H1 (cell line): ENCODE results near the gene ITPR1. TPM values are rescaled to one million over a fixed set of nuclear protein-coding genes. Genes with fewer than 3 reads are reported as not detected.

Experiments
- CTCF ChIA-PET: fragments of 300-600 bp; sonication (Branson Sonifier 250); formaldehyde crosslinking; loops from one replicate; lab custom pipeline; 2021; ENCODE audit not compliant: partially characterized antibody; lab: Charles Lee
- POLR2A ChIA-PET: fragments of 300-600 bp; sonication (Branson Sonifier 250); formaldehyde crosslinking; loops from one replicate; lab custom pipeline; 2021; ENCODE audit warnings: inconsistent platforms; ENCODE audit not compliant: partially characterized antibody; lab: Charles Lee
- DNase-seq, 2 experiments: peaks; one replicate each; pipeline versions ENCODE4 v3.0.0 to v3.0.0-alpha.2; 2010 to 2022; ENCODE audit warnings: low spot score in 2 of 2, low read depth in 1 of 2, mixed read lengths in 1 of 2
- FAIRE-seq: peaks from 2 replicates; lab custom pipeline; 2011; peaks lifted over from hg19 to GRCh38; lab: Jason Lieb, UNC
- H2AFZ ChIP-seq: 2 replicates; pipeline ENCODE4 v1.8.1; 2012; ENCODE audit warnings: low read length, inconsistent platforms
- H2AK5ac ChIP-seq: 2 replicates; pipeline ENCODE4 v1.6.1; 2013; ENCODE audit warnings: low read depth, low read length
- H2BK120ac ChIP-seq: replicated peaks from 2 replicates; pipeline ENCODE3; 2013; ENCODE audit warnings: low read depth, low read length, inconsistent platforms
- H2BK12ac ChIP-seq: 2 replicates; pipeline ENCODE4 v1.6.1; 2013; ENCODE audit warnings: low read depth, low read length
- H2BK15ac ChIP-seq: 2 replicates; pipeline ENCODE4 v1.6.1; 2013; ENCODE audit warnings: low read length
- H2BK20ac ChIP-seq: 2 replicates; pipeline ENCODE4 v1.6.1; 2013; ENCODE audit warnings: low read length
- H2BK5ac ChIP-seq: 2 replicates; pipeline ENCODE4 v1.6.1; 2013; ENCODE audit warnings: low read depth, low read length
- H3K14ac ChIP-seq: 2 replicates; pipeline ENCODE4 v1.6.1; 2013; ENCODE audit warnings: inconsistent platforms; ENCODE audit not compliant: insufficient read length
- H3K18ac ChIP-seq: 2 replicates; pipeline ENCODE4 v1.6.1; 2013; ENCODE audit warnings: low read length; ENCODE audit errors: extremely low read depth
- H3K23ac ChIP-seq: 2 replicates; pipeline ENCODE4 v1.6.1; 2013; ENCODE audit warnings: inconsistent platforms; ENCODE audit not compliant: insufficient read length
- H3K23me2 ChIP-seq: 2 replicates; pipeline ENCODE4 v1.6.1; 2013; ENCODE audit warnings: low read depth, low read length
- H3K27ac ChIP-seq: 2 replicates; pipeline ENCODE4 v1.6.1; 2011; ENCODE audit warnings: low read depth, low read length, inconsistent platforms
- H3K27me3 ChIP-seq, 4 experiments: replicated peaks in 1 of 4; 1 replicate in 1 of 4; 2 replicates in 3 of 4; pipeline versions ENCODE4 v1.6.1 to v1.8.1; 2011 to 2013; ENCODE audit warnings: low read length in 3 of 4, mild to moderate bottlenecking in 3 of 4, inconsistent platforms in 2 of 4, mixed read lengths in 2 of 4, moderate library complexity in 1 of 4; ENCODE audit not compliant: control insufficient read depth in 3 of 4, insufficient read depth in 3 of 4; ENCODE audit errors: extremely low read depth in 1 of 4
- H3K36me3 ChIP-seq, 4 experiments: 2 replicates each; pipeline versions ENCODE4 v1.6.1 to v1.8.1; 2011 to 2013; ENCODE audit warnings: mild to moderate bottlenecking in 4 of 4, low read length in 3 of 4, moderate library complexity in 2 of 4, control low read depth in 1 of 4, inconsistent platforms in 1 of 4; ENCODE audit not compliant: insufficient read depth in 4 of 4, control insufficient read depth in 2 of 4
- H3K4ac ChIP-seq: replicated peaks from 2 replicates; pipeline ENCODE3; 2013; ENCODE audit warnings: low read length, low read depth, mixed read lengths, inconsistent platforms; ENCODE audit not compliant: insufficient read length
- H3K4me1 ChIP-seq, 4 experiments: replicated peaks in 1 of 4; 1 replicate in 1 of 4; 2 replicates in 3 of 4; pipeline versions ENCODE4 v1.6.1 to v1.8.1; 2011 to 2013; ENCODE audit warnings: low read length in 3 of 4, inconsistent platforms in 2 of 4, mixed read lengths in 1 of 4; ENCODE audit not compliant: insufficient read depth in 4 of 4, control insufficient read depth in 3 of 4
- H3K4me2 ChIP-seq, 2 experiments: 2 replicates each; pipeline versions ENCODE4 v1.6.1 to v1.8.1; 2011 to 2013; ENCODE audit warnings: low read depth in 2 of 2, low read length in 2 of 2, control low read depth in 1 of 2, inconsistent platforms in 1 of 2, mild to moderate bottlenecking in 1 of 2; ENCODE audit not compliant: insufficient read depth in 1 of 2
- H3K4me3 ChIP-seq, 4 experiments: fragments of 200-600, 300-600 bp in 1 of 4; sonication (generic), shearing (Covaris generic), sonication (Bioruptor Twin) in 1 of 4; 2 replicates each; pipeline versions ENCODE4 v1.5.1 to v1.8.1; 2011 to 2016; ENCODE audit warnings: low read length in 4 of 4, low read depth in 3 of 4, control low read depth in 2 of 4, inconsistent platforms in 2 of 4, mild to moderate bottlenecking in 2 of 4, mixed read lengths in 1 of 4, moderate library complexity in 1 of 4; ENCODE audit not compliant: insufficient read depth in 2 of 4; ENCODE audit errors: extremely low read depth in 1 of 4
- H3K56ac ChIP-seq: replicated peaks from 2 replicates; pipeline ENCODE3; 2013; ENCODE audit warnings: low read depth, mild to moderate bottlenecking, mixed read lengths, low read length, inconsistent platforms; ENCODE audit not compliant: insufficient read length
- H3K79me1 ChIP-seq: 2 replicates; pipeline ENCODE4 v1.6.1; 2013; ENCODE audit warnings: low read depth, low read length, control low read depth
- H3K79me2 ChIP-seq, 2 experiments: 2 replicates each; pipeline versions ENCODE4 v1.6.1 to v1.8.1; 2012 to 2013; ENCODE audit warnings: low read length in 2 of 2, mild to moderate bottlenecking in 2 of 2, inconsistent platforms in 1 of 2; ENCODE audit not compliant: insufficient read depth in 2 of 2, control insufficient read depth in 1 of 2
- H3K9ac ChIP-seq, 4 experiments: replicated peaks in 1 of 4; 1 replicate in 1 of 4; 2 replicates in 3 of 4; pipeline versions ENCODE4 v1.6.1 to v1.8.1; 2011 to 2013; ENCODE audit warnings: low read depth in 3 of 4, low read length in 3 of 4, control low read depth in 2 of 4, mild to moderate bottlenecking in 2 of 4, moderate library complexity in 2 of 4, inconsistent platforms in 1 of 4; ENCODE audit errors: extremely low read depth in 1 of 4
- H3K9me3 ChIP-seq, 2 experiments: 2 replicates each; pipeline versions ENCODE4 v1.6.1 to v1.8.1; 2012 to 2013; ENCODE audit warnings: mild to moderate bottlenecking in 2 of 2, moderate library complexity in 2 of 2, control low read depth in 1 of 2, inconsistent platforms in 1 of 2, low read depth in 1 of 2, low read length in 1 of 2, mixed read lengths in 1 of 2; ENCODE audit not compliant: insufficient read depth in 2 of 2
- H4K20me1 ChIP-seq, 2 experiments: replicated peaks in 1 of 2; 2 replicates each; pipeline versions ENCODE3 to v1.8.1; 2011 to 2013; ENCODE audit warnings: inconsistent platforms in 2 of 2, low read length in 2 of 2, mild to moderate bottlenecking in 1 of 2; ENCODE audit not compliant: insufficient read depth in 2 of 2, control insufficient read depth in 1 of 2
- H4K5ac ChIP-seq: 2 replicates; pipeline ENCODE4 v1.6.1; 2013; ENCODE audit warnings: low read length, low read depth, mixed read lengths, inconsistent platforms; ENCODE audit not compliant: insufficient read length
- H4K8ac ChIP-seq: 2 replicates; pipeline ENCODE4 v1.8.0; 2013; ENCODE audit warnings: mild to moderate bottlenecking, moderate library complexity, low read length, inconsistent platforms; ENCODE audit not compliant: insufficient read depth; ENCODE audit errors: extremely low read depth
- H4K91ac ChIP-seq: replicated peaks from 2 replicates; pipeline ENCODE3; 2013; ENCODE audit warnings: low read length, mixed read lengths, inconsistent platforms; ENCODE audit not compliant: insufficient read length
- E2F6 ChIP-seq: IDR thresholded peaks from 2 replicates; pipeline ENCODE4 v1.6.1; 2012; ENCODE audit warnings: inconsistent platforms
- HDAC6 ChIP-seq: IDR thresholded peaks from one replicate; pipeline ENCODE4 v1.7.1; 2012; ENCODE audit warnings: low read depth, mild to moderate bottlenecking, inconsistent platforms, low read length, moderate library complexity
- JUND ChIP-seq: IDR thresholded peaks from 2 replicates; pipeline ENCODE4 v1.6.1; 2011; ENCODE audit warnings: mild to moderate bottlenecking, improper control_type of control experiment, low read length
- KDM4A ChIP-seq: IDR thresholded peaks from one replicate; pipeline ENCODE4 v1.7.1; 2012; ENCODE audit warnings: low read depth, mild to moderate bottlenecking, moderate library complexity, low read length, inconsistent platforms; ENCODE audit not compliant: severe bottlenecking
- NANOG ChIP-seq: IDR thresholded peaks from 2 replicates; pipeline ENCODE4 v1.6.1; 2011; ENCODE audit warnings: low read length, low read depth, mild to moderate bottlenecking, inconsistent platforms; ENCODE audit not compliant: insufficient read depth, poor library complexity, severe bottlenecking
- POLR2AphosphoS5 ChIP-seq: IDR thresholded peaks from 2 replicates; pipeline ENCODE4 v1.6.1; 2011; ENCODE audit warnings: low read depth, low read length
- RAD21 ChIP-seq, 2 experiments: IDR thresholded peaks in 1 of 2; conservative IDR thresholded peaks in 1 of 2; 2 replicates each; pipeline ENCODE4 v1.6.1; 2011; ENCODE audit warnings: low read depth in 2 of 2, low read length in 2 of 2, improper control_type of control experiment in 1 of 2, inconsistent platforms in 1 of 2, mild to moderate bottlenecking in 1 of 2, moderate library complexity in 1 of 2
- SRF ChIP-seq: IDR thresholded peaks from 2 replicates; pipeline ENCODE4 v1.6.1; 2011; ENCODE audit warnings: mild to moderate bottlenecking, low read depth, low read length, moderate library complexity
- TAF1 ChIP-seq: IDR thresholded peaks from 2 replicates; pipeline ENCODE4 v1.6.1; 2011; ENCODE audit warnings: mild to moderate bottlenecking, low read depth, low read length
- YY1 ChIP-seq: IDR thresholded peaks from 2 replicates; pipeline ENCODE4 v1.6.1; 2011; ENCODE audit warnings: low read depth, mild to moderate bottlenecking, low read length
- WGBS, 2 experiments: shearing (Covaris generic) in 1 of 2; methylation state at CpG; one replicate each; pipeline versions ENCODE4 v1.1.6 to v1.1.7; 2013 to 2015; ENCODE audit warnings: low lambda C conversion rate in 2 of 2, mixed read lengths in 2 of 2, inconsistent platforms in 1 of 2, low coverage in 1 of 2, missing lambda C conversion rate in 1 of 2; ENCODE audit not compliant: insufficient replicate concordance in 2 of 2, insufficient coverage in 1 of 2, insufficient read length in 1 of 2; ENCODE audit errors: extremely low coverage in 1 of 2, missing lambda C conversion rate in 1 of 2; 5-methylcytosine and 5-hydroxymethylcytosine counted together
- polyA plus RNA-seq, 7 experiments: library from polyadenylated mRNA; depleted of rRNA in 3 of 7; stranded (reverse) in 5 of 7; unstranded in 2 of 7; fragments of >200 nt in 5 of 7; fragments of 200-250 nt in 2 of 7; gene quantifications; 1 replicate in 5 of 7; 2 replicates in 1 of 7; 4 replicates in 1 of 7; pipeline versions ENCODE4 v1.2.1 to v1.2.3, GENCODE V29; 2011 to 2013; ENCODE audit warnings: missing spikeins in 2 of 7, mixed read lengths in 2 of 7
- total RNA-seq: library from RNA; stranded (reverse); fragmentation: NEBNext Ultra II Directional; extraction: Animal tissue kit (Norgen Biotek cat#: 25700); gene quantifications from 2 replicates; pipeline ENCODE4 v1.2.1, GENCODE V29; 2021

Gene ITPR1
- total and polyA plus RNA-seq, 2 of the 8 experiments (the other 6 are each of a cell fraction or from before 2014, with no cell fraction given): 2.5 to 16.3 TPM

DNA sequence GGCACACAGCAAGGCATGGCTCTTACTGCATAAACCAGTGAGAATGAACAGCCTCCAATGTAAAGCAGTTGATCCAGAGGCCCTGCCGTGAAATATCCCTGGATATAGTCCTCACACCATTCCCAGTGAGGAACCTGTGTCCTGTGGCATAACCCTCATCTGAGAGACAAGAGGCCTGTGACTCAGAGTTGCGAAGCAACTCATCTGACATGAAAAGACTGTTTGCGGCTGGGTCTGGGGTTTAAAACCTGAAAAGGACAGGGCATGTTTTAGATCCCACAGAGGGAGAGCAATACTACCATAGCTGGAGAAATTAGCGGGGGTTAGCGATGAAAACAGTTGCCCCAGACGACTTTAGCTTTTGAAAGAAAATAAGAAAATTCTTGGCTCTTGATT is 320.8 kb downstream of the ITPR1 start:
- H3K4me2 ChIP-seq: no peak overlapping the region

More for the DNA sequence above, 320.8 kb downstream of the ITPR1 start:
- peaks cover 5 to 8% of the 10 kb centered on the region in 2 experiments; a peak in 2 of 4 replicates for H3K9me3 ChIP-seq
- H3K4ac ChIP-seq: no peak overlapping the region
- no peak overlapping the region for H2BK5ac ChIP-seq
- H3K14ac ChIP-seq: no peak overlapping the region
- 88% methylated on average over 6 of the region's 6 CpGs; no CpG with 5 or more reads in 1 of the 2 experiments for WGBS, 2 experiments
- H4K91ac ChIP-seq: no peak overlapping the region
- H3K4me3 ChIP-seq: no peak overlapping the region
- POLR2A ChIA-PET: interaction anchor here (1.4 kb wide), 1 partner anchor 12 kb away, joined by 3 read pairs; no protein-coding TSS in a partner anchor
- no peaks in the 10 kb centered on the region for H3K4me1 ChIP-seq
- H2AK5ac ChIP-seq: no peak overlapping the region
- H2BK20ac ChIP-seq: no peak overlapping the region
- no peak overlapping the region for H2BK120ac ChIP-seq
- H3K23me2 ChIP-seq: no peaks in the 10 kb centered on the region
- H2BK15ac ChIP-seq: no peak overlapping the region
- H3K79me2 ChIP-seq: no peaks in the 10 kb centered on the region
- no peak for DNase-seq
- no peak overlapping the region for H3K9ac ChIP-seq
- no peaks in the 10 kb centered on the region; a peak in 2 of 8 replicates for H3K36me3 ChIP-seq
- H4K5ac ChIP-seq: no peak overlapping the region
- no peak overlapping the region for H3K56ac ChIP-seq
- H4K8ac ChIP-seq: no peak overlapping the region
- no peaks in the 10 kb centered on the region for H3K79me1 ChIP-seq
- no peak overlapping the region for H3K23ac ChIP-seq
- no peak overlapping the region for H2AFZ ChIP-seq
- no peak overlapping the region for H3K27ac ChIP-seq
- FAIRE-seq: no peak
- CTCF ChIA-PET: interaction anchor here (1.2 to 1.6 kb wide), 3 partner anchors 148 to 169 kb away, joined by 3 read pairs; no protein-coding TSS in a partner anchor
- no peak overlapping the region for H3K18ac ChIP-seq
- H4K20me1 ChIP-seq: no peaks in the 10 kb centered on the region
- TF ChIP-seq NANOG (no peak), YY1 (no peak), HDAC6 (no peak), TAF1 (no peak), KDM4A (no peak), POLR2AphosphoS5 (no peak), JUND (no peak), E2F6 (no peak), SRF (no peak), RAD21 (IDR thresholded peaks at IDR 0.05 in 1 of 2, conservative IDR thresholded peaks at IDR 0.05 in 1 of 2; ENCODE audit: low read depth in 2 of 2, low read length in 2 of 2) (no peak)
- H3K27me3 ChIP-seq: no peaks in the 10 kb centered on the region
- H2BK12ac ChIP-seq: no peak overlapping the region
